Dedifferentiated amniotic fluid mesenchymal stem cell (primary cell): ENCODE results near the gene LMO1.

Experiments used
- DNase-seq: peaks from one replicate; pipeline ENCODE4 v3.0.0-alpha.2; 2016; ENCODE audit errors: extremely low spot score

Gene LMO1

GRCh38 chr11:8242499-8243280, 21.0 kb downstream of the LMO1 start:
- DNase-seq, result no peak

GRCh38 chr11:8242118-8242475, 21.6 kb downstream of the LMO1 start:
- DNase-seq, result no peak

- no peak for DNase-seq
Observed at GRCh38 chr11:8241373-8242117, 22.1 kb downstream of the LMO1 start.

GRCh38 chr11:8239536-8240228, 24.0 kb downstream of the LMO1 start:
- no peak for DNase-seq

GRCh38 chr11:8239040-8239439, 24.6 kb downstream of the LMO1 start:
- no peak for DNase-seq

- DNase-seq, result no peak
Observed at GRCh38 chr11:8237453-8237852, 26.2 kb downstream of the LMO1 start.

GRCh38 chr11:8235925-8236324, 27.8 kb downstream of the LMO1 start:
- DNase-seq, result no peak

GRCh38 chr11:8234910-8235309, 28.8 kb downstream of the LMO1 start:
- DNase-seq, result no peak

- no peak for DNase-seq
Observed at GRCh38 chr11:8234425-8234821, 29.3 kb downstream of the LMO1 start.

- no peak for DNase-seq
Observed at GRCh38 chr11:8233691-8234424, 29.8 kb downstream of the LMO1 start.

- no peak for DNase-seq
Observed at GRCh38 chr11:8232849-8233606, 30.6 kb downstream of the LMO1 start.

- DNase-seq, result no peak
Observed at GRCh38 chr11:8232414-8232813, 31.3 kb downstream of the LMO1 start.

GRCh38 chr11:8231979-8232378, 31.7 kb downstream of the LMO1 start:
- DNase-seq, result no peak

- no peak for DNase-seq
Observed at GRCh38 chr11:8230921-8231847, 32.5 kb downstream of the LMO1 start.

GRCh38 chr11:8230178-8230859, 33.4 kb downstream of the LMO1 start:
- no peak for DNase-seq

- no peak for DNase-seq
Observed at GRCh38 chr11:8229299-8230177, 34.1 kb downstream of the LMO1 start.

GRCh38 chr11:8228231-8228630, 35.4 kb downstream of the LMO1 start:
- no peak for DNase-seq
